HG03159 (cell line): ENCODE data around the gene TOB1.
"Not testable (repeated sequence)": the region's sequence is repeated elsewhere in the genome, so short reads cannot be mapped to it uniquely, and the experiment has no call there.

Experiments used
- ATAC-seq: cut with Tn5 transposase; IDR thresholded peaks from one replicate; pipeline ENCODE4 v1.9.1; 2021; ENCODE audit warnings: mild to moderate bottlenecking, moderate library complexity; ENCODE audit not compliant: unreplicated experiment

The TOB1 gene

DNA sequence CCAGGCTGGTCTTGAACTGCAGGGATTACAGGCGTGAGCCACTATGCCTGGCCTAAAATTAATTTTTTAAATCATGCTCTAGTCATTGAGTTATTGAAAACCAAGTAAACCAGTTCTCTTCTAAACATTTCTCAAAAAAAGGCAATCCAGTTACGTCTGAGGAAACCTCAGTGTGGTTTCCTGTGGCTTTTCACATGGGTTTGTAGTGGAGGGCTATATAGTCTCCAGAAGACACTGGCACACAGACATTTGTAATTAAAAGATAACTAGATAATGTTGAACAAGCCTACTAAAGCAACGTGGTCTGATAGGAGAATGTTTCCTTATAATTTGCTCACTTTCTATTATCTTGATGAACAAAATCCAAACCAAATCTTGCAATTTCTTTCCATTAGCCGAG, 5.2 kb upstream of the TOB1 start:
- no peak for ATAC-seq

DNA sequence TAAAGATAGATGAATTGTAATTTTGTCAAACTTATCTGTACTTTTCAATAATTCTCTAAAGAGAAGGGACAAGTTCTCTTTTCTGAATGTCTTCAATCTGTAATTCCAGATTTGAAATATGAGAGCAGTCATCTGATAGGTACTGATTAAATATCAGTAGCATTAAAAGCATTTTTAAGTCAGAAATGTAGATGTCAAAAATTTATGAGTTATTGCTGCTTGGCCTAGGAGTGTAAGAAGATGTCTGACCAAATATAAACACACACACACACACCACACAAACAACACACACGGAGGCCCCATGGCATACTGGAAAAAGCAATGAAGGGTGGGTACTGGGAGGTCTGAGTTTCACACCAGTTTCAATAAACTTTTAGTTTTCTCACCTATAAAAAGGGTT, 2.4 kb upstream of the TOB1 start:
- ATAC-seq: no peak

DNA sequence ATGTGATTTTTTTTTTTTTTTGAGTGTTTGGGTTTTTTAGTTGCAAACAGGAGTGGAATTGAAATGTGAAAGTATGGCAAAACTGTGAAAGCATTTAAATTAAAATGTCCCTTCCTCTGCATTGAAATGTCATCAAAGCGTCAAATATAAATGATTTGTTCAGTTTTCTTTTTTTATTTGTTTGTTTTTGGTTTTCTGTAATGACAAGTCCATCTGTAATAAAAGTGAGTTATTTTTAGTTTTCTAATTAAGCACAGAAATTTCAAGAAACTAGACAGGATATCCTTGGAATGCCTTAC, 1.9 kb upstream of the TOB1 start:
- no peak for ATAC-seq

DNA sequence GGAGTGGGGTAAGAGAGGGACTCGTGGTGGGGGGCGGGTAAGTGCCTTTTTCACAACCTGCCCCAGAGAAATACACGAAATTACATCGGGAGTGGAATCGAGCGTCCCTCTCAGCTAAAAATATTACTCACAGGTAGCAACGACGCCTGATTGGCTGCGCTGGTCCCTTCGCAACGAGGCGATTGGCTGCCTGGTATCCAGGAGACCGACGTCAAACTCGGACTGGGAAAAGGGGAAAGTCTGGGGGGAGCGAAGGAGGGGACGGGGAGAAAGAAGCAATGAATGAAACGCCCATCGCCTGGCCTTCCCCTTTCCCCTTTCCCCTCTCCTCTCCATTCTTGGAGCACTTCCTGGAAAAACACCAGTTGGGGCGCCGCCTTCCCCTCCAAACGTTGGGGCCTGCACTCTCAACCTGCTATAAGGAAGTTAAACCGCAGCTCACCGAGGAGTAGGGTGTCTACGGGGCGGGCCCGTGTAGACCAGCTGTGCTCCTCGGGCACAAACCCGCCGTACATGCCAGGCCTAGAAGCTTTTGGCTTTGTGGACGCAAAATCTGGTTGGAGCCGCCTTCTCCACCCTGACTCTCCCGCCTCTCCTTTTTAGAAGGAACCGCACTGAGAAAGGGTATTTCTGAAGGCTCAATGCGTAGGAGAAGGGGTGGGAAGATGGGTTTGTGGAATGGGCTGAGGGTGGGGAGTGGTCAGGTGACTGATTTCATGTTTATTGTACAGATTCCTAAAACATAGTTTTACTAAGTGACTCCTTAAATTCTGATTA, 1.4 kb upstream of the TOB1 start:
- peak; percentile 41 for ATAC-seq

- peak; percentile 28 for ATAC-seq
Observed at GRCh38 chr17:50866950-50867362, 802 bp upstream of the TOB1 start.

GRCh38 chr17:50865868-50866260, 290 bp downstream of the TOB1 start:
- ATAC-seq: peak; percentile 4

- peak; percentile 1 for ATAC-seq
Observed at GRCh38 chr17:50865060-50865867, 890 bp downstream of the TOB1 start.

DNA sequence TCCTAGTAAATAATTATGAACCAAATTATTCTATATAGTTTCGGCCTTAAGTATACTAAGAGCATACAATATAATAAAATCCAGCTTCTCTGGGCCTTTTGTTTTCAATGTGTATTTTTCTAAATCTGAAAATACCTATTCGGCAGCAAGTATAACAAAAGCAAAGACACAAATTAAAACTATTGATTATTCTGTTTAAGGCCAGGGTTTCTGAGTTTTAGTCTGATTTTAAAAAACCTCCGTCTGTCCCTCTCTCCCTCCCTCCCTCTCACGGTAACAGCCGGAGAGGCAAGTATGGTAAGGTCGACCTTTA, 1.5 kb downstream of the TOB1 start:
- no peak for ATAC-seq

DNA sequence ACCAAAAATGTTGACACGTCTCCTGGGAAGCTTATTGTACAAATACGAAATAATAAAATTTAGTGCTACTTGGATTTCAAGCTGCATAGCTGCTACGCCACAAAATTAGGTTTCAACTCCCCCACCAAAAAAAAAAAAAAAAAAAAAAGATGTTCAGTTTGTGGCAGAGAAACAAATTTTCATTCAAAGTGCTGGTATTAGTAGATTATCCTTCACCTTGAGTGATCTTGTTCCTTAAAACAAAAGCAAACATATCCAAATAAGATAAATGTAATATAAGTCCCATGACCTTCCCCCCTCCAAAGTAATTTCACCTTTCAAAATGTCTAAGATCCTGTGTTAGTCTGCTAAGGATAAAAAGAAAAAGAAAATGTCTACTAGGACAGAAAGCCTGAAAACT, 2.2 kb downstream of the TOB1 start:
- ATAC-seq: no peak

- ATAC-seq: no peak
Observed at GRCh38 chr17:50863221-50863843, 2.8 kb downstream of the TOB1 start.

GRCh38 chr17:50861822-50862528, 4.2 kb downstream of the TOB1 start:
- no peak for ATAC-seq

- no peak for ATAC-seq
Observed at GRCh38 chr17:50861334-50861676, 4.8 kb downstream of the TOB1 start.

GRCh38 chr17:50859727-50860126, 6.4 kb downstream of the TOB1 start:
- not testable (repeated sequence) for ATAC-seq

GRCh38 chr17:50858486-50859225, 7.5 kb downstream of the TOB1 start:
- ATAC-seq: no peak

- no peak for ATAC-seq
Observed at GRCh38 chr17:50856431-50856830, 9.7 kb downstream of the TOB1 start.

GRCh38 chr17:50855708-50856330, 10.3 kb downstream of the TOB1 start:
- ATAC-seq: no peak

DNA sequence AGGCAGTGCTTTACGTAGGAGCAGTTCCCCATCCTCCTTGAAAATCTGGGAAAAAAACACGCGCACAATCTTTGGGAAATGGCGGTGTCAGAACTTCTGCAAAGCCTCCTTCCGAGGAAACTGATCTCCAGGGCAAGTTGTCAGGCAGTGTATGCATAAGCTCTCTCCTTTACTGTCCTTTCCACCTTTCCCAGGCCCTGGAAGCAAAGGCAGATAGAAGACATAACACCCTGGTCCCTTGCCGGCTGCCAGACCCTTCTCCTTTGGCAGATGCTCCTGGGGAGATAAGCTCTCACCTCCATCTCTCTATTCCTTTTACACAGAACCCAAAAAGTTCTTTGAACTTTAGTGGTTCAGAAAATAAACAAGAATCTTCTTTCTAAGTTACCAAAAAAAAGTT, 12.4 kb downstream of the TOB1 start:
- ATAC-seq: no peak

DNA sequence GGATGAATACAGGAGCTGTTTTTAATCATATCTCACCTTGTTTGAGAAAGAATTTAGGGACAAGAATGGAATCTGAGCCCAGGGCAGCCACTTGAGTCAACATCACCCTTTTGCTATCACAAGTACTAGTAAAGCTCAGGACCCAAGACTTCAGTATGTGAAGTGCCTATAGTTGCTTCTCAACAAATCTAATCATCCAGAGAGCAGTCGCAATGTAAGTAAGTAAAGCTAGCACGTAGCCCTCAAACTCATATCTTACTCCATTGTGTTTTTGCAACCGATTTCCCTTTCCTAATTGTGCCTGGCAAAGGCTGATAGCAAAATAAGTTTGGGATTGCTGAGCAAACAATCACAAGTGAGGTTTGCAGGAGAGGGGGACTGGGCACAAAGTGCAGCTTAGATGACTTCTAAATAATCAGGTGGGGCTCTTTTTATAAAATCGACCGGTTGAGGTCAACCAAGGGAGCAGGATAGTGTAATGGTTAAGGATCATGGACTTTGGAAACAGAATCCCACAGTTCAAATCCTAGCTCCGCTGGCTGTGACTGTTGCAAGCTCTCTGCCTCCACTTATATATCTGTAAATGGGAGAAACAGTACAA, 13.0 kb downstream of the TOB1 start:
- ATAC-seq: no peak

DNA sequence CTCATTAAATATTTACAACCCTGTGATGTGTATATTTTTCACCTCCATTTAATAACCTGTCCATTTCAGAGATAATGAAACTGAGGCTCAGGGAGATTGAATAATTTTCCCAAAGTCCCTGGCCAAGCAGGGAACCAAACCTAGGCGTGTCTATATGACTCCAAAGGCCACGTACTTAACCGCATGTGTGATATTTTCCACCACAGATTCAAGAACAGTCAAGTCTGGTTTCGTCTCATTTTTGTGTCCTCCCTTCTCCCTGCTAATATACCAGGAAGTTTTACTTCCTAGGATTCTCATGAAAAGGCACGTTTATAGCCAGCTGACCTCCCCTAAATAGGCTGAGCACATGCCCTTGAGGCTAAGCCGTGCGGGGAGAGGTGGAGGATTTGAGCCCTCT, 15.5 kb downstream of the TOB1 start:
- no peak for ATAC-seq

DNA sequence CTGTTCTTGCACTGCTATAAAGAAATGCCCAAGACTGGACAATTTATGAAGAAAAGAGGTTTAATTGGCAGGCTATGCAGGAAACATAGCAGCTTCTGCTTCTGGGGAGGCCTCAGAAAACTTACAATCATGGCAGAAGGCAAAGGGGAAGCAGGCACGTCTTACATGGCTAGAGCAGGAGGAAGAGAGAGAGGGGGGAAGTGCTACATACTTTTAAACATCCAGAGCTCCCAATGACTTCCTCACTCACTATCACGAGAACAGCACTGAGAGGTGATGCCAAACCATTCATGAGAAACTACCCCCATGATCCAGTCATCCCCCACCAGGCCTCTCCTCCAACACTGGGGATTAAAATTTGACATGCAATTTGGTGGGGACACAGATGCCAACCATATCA, 17.4 kb downstream of the TOB1 start:
- no peak for ATAC-seq
